ENCODE measurements around the gene SKI. TPM values are rescaled to one million over a fixed set of nuclear protein-coding genes. Genes with fewer than 3 reads are reported as not detected.

SKI gene
- total RNA-seq, 1 donor from 2014 or later = 132 TPM

GRCh38 chr1:2315674-2316450 lies 87.7 kb downstream of the SKI start:
- DNase-seq (ENCODE audit: extremely low spot score, unreplicated experiment) = no peak
- Mint-ChIP-seq H3K9me3 (ENCODE audit: unreplicated experiment) (no peaks in the 10 kb centered on the region), H3K27ac (ENCODE audit: unreplicated experiment) (peak overlapping the region; percentile 85), H3K4me3 (ENCODE audit: unreplicated experiment) (peak overlapping the region; percentile 63), H3K36me3 (ENCODE audit: unreplicated experiment) (no peaks in the 10 kb centered on the region), H3K4me1 (ENCODE audit: unreplicated experiment) (peaks cover 40% of the 10 kb centered on the region), H3K27me3 (ENCODE audit: unreplicated experiment) (no peaks in the 10 kb centered on the region)
- TF ChIP-seq CTCF (IDR thresholded peaks at IDR 0.05) = no peak

GRCh38 chr1:2316451-2316961 lies 88.4 kb downstream of the SKI start:
- peak overlapping the region; percentile 63 for H3K4me3 Mint-ChIP-seq (ENCODE audit: unreplicated experiment)

GRCh38 chr1:2317230-2318065 lies 89.3 kb downstream of the SKI start:
- no peak for TF ChIP-seq CTCF (IDR thresholded peaks at IDR 0.05)
- Mint-ChIP-seq H3K36me3 (ENCODE audit: unreplicated experiment) (no peaks in the 10 kb centered on the region), H3K27me3 (ENCODE audit: unreplicated experiment) (no peaks in the 10 kb centered on the region), H3K4me3 (ENCODE audit: unreplicated experiment) (no peak overlapping the region), H3K27ac (ENCODE audit: unreplicated experiment) (peak overlapping the region; percentile 85), H3K4me1 (ENCODE audit: unreplicated experiment) (peaks cover 48% of the 10 kb centered on the region), H3K9me3 (ENCODE audit: unreplicated experiment) (no peaks in the 10 kb centered on the region)
- no peak for DNase-seq (ENCODE audit: extremely low spot score, unreplicated experiment)

More at GRCh38 chr1:2316451-2316961, 88.4 kb downstream of the SKI start:
- no peaks in the 10 kb centered on the region for H3K9me3 Mint-ChIP-seq (ENCODE audit: unreplicated experiment)
- peaks cover 43% of the 10 kb centered on the region for H3K4me1 Mint-ChIP-seq (ENCODE audit: unreplicated experiment)
- H3K36me3 Mint-ChIP-seq (ENCODE audit: unreplicated experiment) = no peaks in the 10 kb centered on the region
- peak overlapping the region; percentile 85 for H3K27ac Mint-ChIP-seq (ENCODE audit: unreplicated experiment)
- no peak for TF ChIP-seq CTCF (IDR thresholded peaks at IDR 0.05)
- no peaks in the 10 kb centered on the region for H3K27me3 Mint-ChIP-seq (ENCODE audit: unreplicated experiment)
- DNase-seq (ENCODE audit: extremely low spot score, unreplicated experiment) = no peak

- Mint-ChIP-seq H3K27me3 (ENCODE audit: unreplicated experiment) (no peaks in the 10 kb centered on the region), H3K36me3 (ENCODE audit: unreplicated experiment) (no peaks in the 10 kb centered on the region), H3K27ac (ENCODE audit: unreplicated experiment) (peak overlapping the region; percentile 75), H3K4me3 (ENCODE audit: unreplicated experiment) (no peak overlapping the region), H3K4me1 (ENCODE audit: unreplicated experiment) (peaks cover 47% of the 10 kb centered on the region), H3K9me3 (ENCODE audit: unreplicated experiment) (no peaks in the 10 kb centered on the region)
- no peak for TF ChIP-seq CTCF (IDR thresholded peaks at IDR 0.05)
- DNase-seq (ENCODE audit: extremely low spot score, unreplicated experiment) = no peak
Measured at GRCh38 chr1:2318314-2319278, 90.5 kb downstream of the SKI start.

Measured in osteocyte (in vitro differentiated cells).